ENCODE data around the gene GARIN5B. TPM values are rescaled to one million over a fixed set of nuclear protein-coding genes. Genes with fewer than 3 reads are reported as not detected.

GARIN5B gene
- total and polyA plus RNA-seq, 2 of the 4 experiments (the other 2 are of a cell fraction) = not detected

- no peak for ATAC-seq (ENCODE audit: low read depth)
- Histone ChIP-seq H3K4me2 (ENCODE audit: low read depth, low read length) (no peak overlapping the region), H2AFZ (replicated peaks; ENCODE audit: low read length, poor library complexity) (no peak overlapping the region), H4K91ac (ENCODE audit: insufficient read depth, low read depth, low read length) (no peak overlapping the region), H2AK5ac (ENCODE audit: low read depth, low read length) (no peak overlapping the region), H3K23ac (ENCODE audit: low read depth, low read length) (no peak overlapping the region), H4K20me1 (ENCODE audit: insufficient read depth, low read length) (no peaks in the 10 kb centered on the region), H2BK5ac (ENCODE audit: low read depth, low read length, poor library complexity, severe bottlenecking) (no peak overlapping the region), H3K9me3 (ENCODE audit: control insufficient read depth, insufficient read depth, low read length) (peaks cover 1% of the 10 kb centered on the region; the same call in 1 of the 2 replicates), H3K4me1 (ENCODE audit: control insufficient read depth, insufficient read depth, low read length) (no peaks in the 10 kb centered on the region; the same call in 1 of the 2 replicates), H3K14ac (replicated peaks; ENCODE audit: low read depth, low read length) (no peak overlapping the region), H3K27me3 (ENCODE audit: control insufficient read depth, insufficient read depth, low read length) (no peaks in the 10 kb centered on the region), H4K5ac (ENCODE audit: low read depth, low read length) (no peak overlapping the region), H2BK15ac (ENCODE audit: low read depth, low read length) (no peak overlapping the region), H3K4me3 (ENCODE audit: insufficient read depth, low read depth, low read length) (no peak overlapping the region), H4K8ac (ENCODE audit: low read depth in 2 of 2, low read length in 2 of 2) (no peak overlapping the region), H2BK120ac (ENCODE audit: low read depth, low read length) (no peak overlapping the region), H3K27ac (ENCODE audit: insufficient read depth, low read length) (no peak overlapping the region), H3K9me1 (ENCODE audit: insufficient read depth, low read length) (no peaks in the 10 kb centered on the region), H3K9ac (ENCODE audit: low read depth, low read length) (no peak overlapping the region), H3K18ac (ENCODE audit: low read depth, low read length) (no peak overlapping the region), H2AK9ac (replicated peaks; ENCODE audit: low read depth, low read length, poor library complexity) (no peak overlapping the region), H3K56ac (ENCODE audit: extremely low read depth, insufficient read depth, low read length) (no peak overlapping the region), H3K79me1 (ENCODE audit: low read depth in 1 of 2, low read length in 2 of 2) (no peaks in the 10 kb centered on the region), H3K36me3 (ENCODE audit: control insufficient read depth, insufficient read depth, low read length) (peaks cover 20% of the 10 kb centered on the region), H3K4ac (ENCODE audit: low read depth, low read length) (no peak overlapping the region), H2BK20ac (ENCODE audit: low read depth, low read length) (no peak overlapping the region)
- TF ChIP-seq CTCF (conservative IDR thresholded peaks at IDR 0.05; ENCODE audit: low read depth, low read length) (no peak), ELK1 (IDR thresholded peaks at IDR 0.05; ENCODE audit: borderline replicate concordance, low read depth, low read length) (no peak), MAFK (IDR thresholded peaks at IDR 0.05; ENCODE audit: low read depth, low read length) (no peak), POLR2A (IDR thresholded peaks at IDR 0.05; ENCODE audit: low read depth, low read length) (no peak), CHD1 (IDR thresholded peaks at IDR 0.05; ENCODE audit: low read depth, low read length) (no peak), SMC3 (IDR thresholded peaks at IDR 0.05; ENCODE audit: low read depth, low read length) (no peak), BHLHE40 (IDR thresholded peaks at IDR 0.05; ENCODE audit: low read depth, low read length) (no peak), MXI1 (IDR thresholded peaks at IDR 0.05; ENCODE audit: borderline replicate concordance, low read depth, low read length) (no peak), FOS (IDR thresholded peaks at IDR 0.05; ENCODE audit: low read depth, low read length) (no peak), RAD21 (IDR thresholded peaks at IDR 0.05; ENCODE audit: low read length) (no peak), MAZ (IDR thresholded peaks at IDR 0.05; ENCODE audit: borderline replicate concordance, low read depth, low read length) (no peak), RCOR1 (IDR thresholded peaks at IDR 0.05; ENCODE audit: insufficient replicate concordance, low read length) (no peak), USF2 (IDR thresholded peaks at IDR 0.05; ENCODE audit: low read depth, low read length) (no peak), NFE2L2 (IDR thresholded peaks at IDR 0.05; ENCODE audit: low read depth, low read length) (no peak), CEBPB (IDR thresholded peaks at IDR 0.05; ENCODE audit: low read depth, low read length) (no peak), RFX5 (IDR thresholded peaks at IDR 0.05; ENCODE audit: low read depth, low read length) (no peak)
- intact Hi-C loops (cut with micrococcal nuclease) = no loop called here
- ChIA-PET CTCF (no interaction called here), POLR2A (ENCODE audit: unreplicated experiment) (no interaction called here)
- WGBS, 2 experiments (ENCODE audit: extremely low coverage in 2 of 2, insufficient read length in 1 of 2) = 94% methylated on average over 6 of the region's 9 CpGs; no CpG with 5 or more reads in 1 of the 2 experiments
- dilution Hi-C loops (cut with HindIII; ENCODE audit: low sequenced_read_pairs, unreplicated experiment) = no loop called here
- in situ Hi-C loops (cut with MboI; ENCODE audit: low sequenced_read_pairs) = no loop called here
- no peak for DNase-seq
- no TSS peak for BruUV-seq (replicated peaks)
Observed at GRCh38 chr19:55311397-55311796, 51.7 kb downstream of the GARIN5B start.
